ENCODE results near the gene ARHGAP24.
"Not testable (repeated sequence)": the region's sequence is repeated elsewhere in the genome, so short reads cannot be mapped to it uniquely, and the experiment has no call there.

ARHGAP24 gene

DNA sequence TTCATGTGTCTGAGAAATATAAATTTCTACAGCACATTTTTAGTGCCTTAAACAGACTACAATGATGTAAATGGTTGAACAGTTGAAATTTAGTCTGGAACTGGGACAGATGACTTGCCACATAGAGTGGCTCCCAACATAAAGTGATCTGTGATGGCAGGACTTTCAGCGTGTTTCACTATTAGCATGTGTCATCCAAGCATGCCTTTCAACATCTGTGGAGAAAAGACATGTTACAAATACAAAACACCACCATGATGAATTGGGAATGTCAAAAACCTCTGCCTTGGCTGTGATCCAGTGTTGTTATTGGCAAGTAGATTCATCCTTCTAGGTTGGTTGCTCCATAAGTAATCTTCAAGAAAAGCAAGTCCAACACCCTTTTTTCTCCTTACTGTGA, 536.2 kb downstream of the ARHGAP24 start:
- Mint-ChIP-seq H3K36me3 (ENCODE audit: low read depth) (no peaks in the 10 kb centered on the region), H3K27me3 (ENCODE audit: low read depth) (no peaks in the 10 kb centered on the region), H3K4me1 (peaks cover 33% of the 10 kb centered on the region), H3K4me3 (no peak overlapping the region), H3K9me3 (no peaks in the 10 kb centered on the region), H3K27ac (peak overlapping the region; percentile 26 to 48 (median 39))
- TF ChIP-seq, protein P1, sequence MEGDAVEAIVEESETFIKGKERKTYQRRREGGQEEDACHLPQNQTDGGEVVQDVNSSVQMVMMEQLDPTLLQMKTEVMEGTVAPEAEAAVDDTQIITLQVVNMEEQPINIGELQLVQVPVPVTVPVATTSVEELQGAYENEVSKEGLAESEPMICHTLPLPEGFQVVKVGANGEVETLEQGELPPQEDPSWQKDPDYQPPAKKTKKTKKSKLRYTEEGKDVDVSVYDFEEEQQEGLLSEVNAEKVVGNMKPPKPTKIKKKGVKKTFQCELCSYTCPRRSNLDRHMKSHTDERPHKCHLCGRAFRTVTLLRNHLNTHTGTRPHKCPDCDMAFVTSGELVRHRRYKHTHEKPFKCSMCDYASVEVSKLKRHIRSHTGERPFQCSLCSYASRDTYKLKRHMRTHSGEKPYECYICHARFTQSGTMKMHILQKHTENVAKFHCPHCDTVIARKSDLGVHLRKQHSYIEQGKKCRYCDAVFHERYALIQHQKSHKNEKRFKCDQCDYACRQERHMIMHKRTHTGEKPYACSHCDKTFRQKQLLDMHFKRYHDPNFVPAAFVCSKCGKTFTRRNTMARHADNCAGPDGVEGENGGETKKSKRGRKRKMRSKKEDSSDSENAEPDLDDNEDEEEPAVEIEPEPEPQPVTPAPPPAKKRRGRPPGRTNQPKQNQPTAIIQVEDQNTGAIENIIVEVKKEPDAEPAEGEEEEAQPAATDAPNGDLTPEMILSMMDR (IDR thresholded peaks at IDR 0.05; ENCODE audit: unreplicated experiment in 3 of 3), result no peak

DNA sequence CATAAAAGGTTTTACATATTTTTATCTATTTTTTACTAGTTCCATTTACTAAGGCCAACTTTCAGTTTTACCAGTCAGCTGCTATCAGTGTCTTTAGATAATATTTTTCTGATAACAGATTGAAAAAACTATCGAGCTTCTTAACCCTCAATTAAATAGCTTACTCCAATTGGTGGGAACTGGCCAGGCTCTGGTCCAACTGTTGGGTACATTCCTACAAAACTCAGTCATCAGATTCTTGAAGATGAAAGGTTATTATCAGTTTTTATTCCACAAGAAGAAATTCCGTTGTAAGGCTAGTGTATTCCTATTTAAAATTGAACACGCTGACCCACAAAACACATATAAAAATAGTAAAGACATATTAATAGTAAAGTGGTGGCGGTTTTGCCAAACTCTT, 538.7 kb downstream of the ARHGAP24 start:
- Mint-ChIP-seq H3K27ac (peak overlapping the region in 1 of 3 experiments; percentile 4), H3K4me3 (no peak overlapping the region), H3K36me3 (ENCODE audit: low read depth) (no peaks in the 10 kb centered on the region), H3K4me1 (peaks cover 33% of the 10 kb centered on the region), H3K9me3 (no peaks in the 10 kb centered on the region), H3K27me3 (ENCODE audit: low read depth) (no peaks in the 10 kb centered on the region)
- TF ChIP-seq, protein P1 (IDR thresholded peaks at IDR 0.05; ENCODE audit: unreplicated experiment in 3 of 3), result no peak

DNA sequence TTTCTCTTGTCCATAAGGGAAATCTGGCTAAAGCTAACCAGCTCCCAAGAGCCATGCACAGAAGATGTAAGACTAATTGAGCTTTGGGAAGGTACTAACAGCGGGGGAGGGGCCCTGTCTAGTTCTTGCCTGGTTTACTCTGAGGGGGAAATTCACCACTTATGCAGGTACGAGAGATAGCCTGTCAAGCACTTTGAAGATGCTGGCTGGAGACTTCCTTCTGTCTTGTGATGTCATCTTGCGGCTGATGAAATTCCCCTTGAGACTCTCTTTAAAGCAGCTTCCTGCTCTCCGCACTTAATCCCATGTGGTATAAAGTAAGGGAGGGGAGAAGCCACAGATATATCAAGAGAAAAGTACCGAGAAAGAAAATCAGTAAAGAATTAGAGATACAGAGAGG, 539.6 kb downstream of the ARHGAP24 start:
- TF ChIP-seq, protein P1 (IDR thresholded peaks at IDR 0.05; ENCODE audit: unreplicated experiment in 3 of 3), result no peak
- peaks cover 33% of the 10 kb centered on the region for H3K4me1 Mint-ChIP-seq
- H3K27me3 Mint-ChIP-seq (ENCODE audit: low read depth), result no peaks in the 10 kb centered on the region
- H3K36me3 Mint-ChIP-seq (ENCODE audit: low read depth), result no peaks in the 10 kb centered on the region
- H3K9me3 Mint-ChIP-seq, result no peaks in the 10 kb centered on the region
- H3K27ac Mint-ChIP-seq, result peak overlapping the region in 2 of 3 experiments; percentile 27 to 69
- H3K4me3 Mint-ChIP-seq, result no peak overlapping the region

DNA sequence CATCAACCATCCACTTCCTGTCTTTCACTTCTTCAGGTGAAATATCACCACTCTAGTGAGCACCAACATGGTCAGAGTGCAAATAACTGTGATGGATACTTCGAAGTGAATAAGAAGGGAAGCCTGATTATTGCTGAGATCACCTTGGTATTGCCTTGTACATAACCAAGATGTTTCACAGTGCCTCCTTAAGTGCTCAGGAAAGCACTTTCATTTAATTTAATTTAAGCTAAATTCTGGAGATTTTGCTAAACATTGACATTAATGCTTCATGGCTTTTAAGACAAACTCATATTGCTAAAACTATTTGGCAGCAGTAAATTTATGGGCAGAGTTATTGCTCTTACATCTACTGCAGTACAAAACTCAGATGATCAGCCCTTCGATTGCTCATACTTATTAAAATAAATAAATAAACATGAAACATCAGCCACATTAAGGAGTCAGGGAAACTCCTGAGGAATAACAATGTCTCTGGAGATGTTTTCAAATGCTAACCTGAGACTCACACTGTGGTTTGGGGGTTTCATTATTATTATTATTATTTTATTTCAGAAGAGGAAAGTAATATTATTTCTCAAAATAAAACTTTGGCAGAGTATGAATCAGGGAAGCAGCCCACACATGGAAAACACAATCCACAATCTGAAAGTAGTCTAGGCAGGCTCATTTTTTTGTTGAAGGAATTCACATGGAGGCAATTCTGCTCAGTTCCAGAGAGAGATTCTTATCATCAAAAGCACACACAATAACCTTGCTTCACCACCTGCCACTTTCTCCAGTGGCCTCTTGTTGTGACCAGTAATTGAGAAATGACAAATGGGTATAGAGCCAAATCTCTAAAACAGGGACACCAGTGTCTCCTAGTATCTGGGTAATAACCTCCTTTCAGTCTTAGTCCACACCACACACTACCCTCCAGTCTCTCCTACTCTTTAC, 540.7 kb downstream of the ARHGAP24 start:
- TF ChIP-seq, protein P1 (IDR thresholded peaks at IDR 0.05; ENCODE audit: unreplicated experiment in 3 of 3), result no peak
- no peaks in the 10 kb centered on the region for H3K9me3 Mint-ChIP-seq
- peaks cover 3% of the 10 kb centered on the region for H3K36me3 Mint-ChIP-seq (ENCODE audit: low read depth)
- peaks cover 31% of the 10 kb centered on the region for H3K4me1 Mint-ChIP-seq
- H3K27me3 Mint-ChIP-seq (ENCODE audit: low read depth), result no peaks in the 10 kb centered on the region
- peak overlapping the region in 1 of 3 experiments; percentile 27 for H3K27ac Mint-ChIP-seq
- no peak overlapping the region for H3K4me3 Mint-ChIP-seq

DNA sequence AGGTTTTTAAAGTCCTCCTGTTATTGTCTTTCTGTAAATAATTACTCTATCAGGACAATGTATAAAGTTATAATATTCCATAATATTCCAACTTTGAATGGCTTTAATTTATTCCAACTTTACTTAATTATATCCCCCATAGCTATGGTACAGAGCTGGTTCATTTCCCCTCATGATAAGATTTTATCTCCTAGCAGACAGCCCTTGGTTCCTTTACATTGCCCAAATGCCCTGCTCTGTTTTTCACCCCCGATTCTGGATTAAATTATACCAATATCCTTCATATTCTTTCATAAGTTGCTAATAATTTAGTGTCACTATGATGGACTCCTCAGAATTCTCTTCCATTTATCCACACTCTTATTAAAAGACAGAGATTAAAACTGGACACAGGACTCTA, 544.4 kb downstream of the ARHGAP24 start:
- H3K4me3 Mint-ChIP-seq, result no peak overlapping the region
- no peak overlapping the region for H3K27ac Mint-ChIP-seq
- peaks cover 10% of the 10 kb centered on the region for H3K36me3 Mint-ChIP-seq (ENCODE audit: low read depth)
- TF ChIP-seq, protein P1 (IDR thresholded peaks at IDR 0.05; ENCODE audit: unreplicated experiment in 3 of 3), result no peak
- no peaks in the 10 kb centered on the region for H3K9me3 Mint-ChIP-seq
- peaks cover 5% of the 10 kb centered on the region for H3K4me1 Mint-ChIP-seq
- H3K27me3 Mint-ChIP-seq (ENCODE audit: low read depth), result no peaks in the 10 kb centered on the region

DNA sequence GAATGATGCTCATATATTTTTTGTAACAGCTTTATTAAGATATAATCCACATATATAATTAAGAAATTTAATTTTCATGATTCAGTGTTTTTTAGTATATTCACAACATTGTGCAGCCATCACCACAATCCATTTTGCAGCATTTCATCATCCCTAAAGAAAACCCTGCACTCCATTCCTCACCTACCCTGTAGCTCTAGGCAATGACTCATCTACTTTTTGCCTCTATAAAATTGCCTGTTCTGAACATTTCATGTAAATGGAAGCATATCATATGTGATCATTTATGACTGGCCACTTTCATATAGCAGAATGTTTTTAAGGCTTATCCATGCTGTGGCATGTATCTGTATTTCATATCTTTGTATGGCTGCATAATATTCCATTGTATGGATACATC, 545.0 kb downstream of the ARHGAP24 start:
- Mint-ChIP-seq H3K27me3 (ENCODE audit: low read depth) (no peaks in the 10 kb centered on the region), H3K4me1 (peaks cover 4% of the 10 kb centered on the region), H3K27ac (no peak overlapping the region), H3K4me3 (no peak overlapping the region), H3K36me3 (ENCODE audit: low read depth) (peaks cover 10% of the 10 kb centered on the region), H3K9me3 (no peaks in the 10 kb centered on the region)
- TF ChIP-seq, protein P1 (IDR thresholded peaks at IDR 0.05; ENCODE audit: unreplicated experiment in 3 of 3), result no peak

DNA sequence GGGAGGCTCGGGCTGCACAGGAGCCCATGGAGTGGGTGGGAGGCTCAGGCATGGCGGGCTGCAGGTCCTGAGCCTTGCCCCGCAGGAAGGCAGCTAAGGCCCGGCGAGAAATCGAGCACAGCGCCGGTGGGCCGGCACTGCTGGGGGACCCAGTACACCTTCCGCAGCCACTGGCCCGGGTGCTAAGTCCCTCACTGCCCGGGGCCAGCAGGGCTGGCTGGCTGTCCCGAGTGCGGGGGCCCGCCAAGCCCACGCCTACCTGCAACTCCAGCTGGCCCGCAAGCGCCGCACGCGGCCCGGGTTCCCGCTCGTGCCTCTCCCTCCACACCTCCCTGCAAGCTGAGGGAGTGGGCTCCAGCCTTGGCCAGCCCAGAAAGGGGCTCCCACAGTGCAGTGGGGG, 546.7 kb downstream of the ARHGAP24 start:
- not testable (repeated sequence) for H3K9me3 Mint-ChIP-seq; H3K27ac Mint-ChIP-seq; H3K4me3 Mint-ChIP-seq; H3K27me3 Mint-ChIP-seq (ENCODE audit: low read depth); H3K4me1 Mint-ChIP-seq; H3K36me3 Mint-ChIP-seq (ENCODE audit: low read depth)
